Vagina (tissue), 2 donors: ENCODE results near the gene NCEH1.

Experiments
- POLR2A ChIP-seq, 2 donors: fragments of 450-650 bp; IDR thresholded peaks; one replicate each; pipeline ENCODE4 v1.6.1; 2017; ENCODE audit warnings: antibody characterized with exemption in 2 of 2, mild to moderate bottlenecking in 2 of 2, moderate library complexity in 2 of 2
- TF ChIP-seq, protein P1 (sequence below), 3 experiments: fragments of 450-650 bp in 2 of 3; fragments of 200-600 bp in 1 of 3; sonication (generic) in 1 of 3; IDR thresholded peaks; one replicate each; pipeline ENCODE4 v1.5.1; 2017 to 2019; ENCODE audit warnings: antibody characterized with exemption in 3 of 3, mild to moderate bottlenecking in 2 of 3, moderate library complexity in 2 of 3

DNA sequence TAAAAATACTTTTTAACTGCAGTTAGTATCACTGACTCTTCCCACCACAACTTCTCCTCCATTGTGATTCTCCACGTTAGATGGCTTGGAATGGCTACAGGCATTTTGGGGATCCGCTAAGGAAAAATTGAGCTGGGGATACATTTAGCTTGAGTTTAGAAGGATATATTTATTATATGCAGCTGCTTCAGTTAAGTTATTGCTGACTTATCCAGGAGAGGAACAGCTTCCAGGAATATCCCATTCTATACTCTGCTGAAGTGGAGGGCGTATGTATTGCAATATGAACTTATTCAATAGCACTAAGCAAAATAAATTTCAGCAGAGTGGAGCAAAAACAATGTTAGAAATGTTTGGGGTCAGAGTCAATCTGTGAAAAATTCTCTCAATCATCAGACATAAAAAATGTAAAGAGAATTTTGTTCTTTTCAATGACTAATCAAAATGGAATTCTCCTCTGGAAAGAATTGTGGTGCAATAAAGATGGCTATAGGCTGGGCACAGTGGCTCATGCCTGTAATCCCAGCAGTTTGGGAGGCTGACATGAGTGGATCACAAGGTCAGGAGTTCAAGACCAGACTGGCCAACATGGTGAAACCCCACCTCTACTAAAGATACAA is 84.7 kb downstream of the NCEH1 start:
- TF ChIP-seq, protein P1, sequence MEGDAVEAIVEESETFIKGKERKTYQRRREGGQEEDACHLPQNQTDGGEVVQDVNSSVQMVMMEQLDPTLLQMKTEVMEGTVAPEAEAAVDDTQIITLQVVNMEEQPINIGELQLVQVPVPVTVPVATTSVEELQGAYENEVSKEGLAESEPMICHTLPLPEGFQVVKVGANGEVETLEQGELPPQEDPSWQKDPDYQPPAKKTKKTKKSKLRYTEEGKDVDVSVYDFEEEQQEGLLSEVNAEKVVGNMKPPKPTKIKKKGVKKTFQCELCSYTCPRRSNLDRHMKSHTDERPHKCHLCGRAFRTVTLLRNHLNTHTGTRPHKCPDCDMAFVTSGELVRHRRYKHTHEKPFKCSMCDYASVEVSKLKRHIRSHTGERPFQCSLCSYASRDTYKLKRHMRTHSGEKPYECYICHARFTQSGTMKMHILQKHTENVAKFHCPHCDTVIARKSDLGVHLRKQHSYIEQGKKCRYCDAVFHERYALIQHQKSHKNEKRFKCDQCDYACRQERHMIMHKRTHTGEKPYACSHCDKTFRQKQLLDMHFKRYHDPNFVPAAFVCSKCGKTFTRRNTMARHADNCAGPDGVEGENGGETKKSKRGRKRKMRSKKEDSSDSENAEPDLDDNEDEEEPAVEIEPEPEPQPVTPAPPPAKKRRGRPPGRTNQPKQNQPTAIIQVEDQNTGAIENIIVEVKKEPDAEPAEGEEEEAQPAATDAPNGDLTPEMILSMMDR (IDR thresholded peaks at IDR 0.05): no peak
- no peak for TF ChIP-seq POLR2A (IDR thresholded peaks at IDR 0.05)
